KMS-11 (cell line): Measurements from ENCODE around the gene TSPAN5.

Experiments used
- H2AFZ ChIP-seq: fragments of 200-600 bp; sonication (generic); 2 replicates; pipeline ENCODE4 v1.6.1; 2016; ENCODE audit warnings: antibody characterized with exemption, mixed run types, low read depth
- H3K27ac ChIP-seq: fragments of 200-600 bp; sonication (generic); 2 replicates; pipeline ENCODE4 v1.6.1; 2016; ENCODE audit warnings: mild to moderate bottlenecking, mixed run types
- H3K27me3 ChIP-seq: fragments of 200-600 bp; sonication (generic); 2 replicates; pipeline ENCODE4 v1.6.1; 2017; ENCODE audit warnings: mild to moderate bottlenecking, low read depth, mixed run types, moderate library complexity; ENCODE audit not compliant: insufficient read depth
- H3K36me3 ChIP-seq: fragments of 200-600 bp; sonication (generic); 2 replicates; pipeline ENCODE4 v1.6.1; 2017; ENCODE audit warnings: mild to moderate bottlenecking, mixed run types; ENCODE audit not compliant: insufficient read depth
- H3K4me1 ChIP-seq: fragments of 200-600 bp; sonication (generic); 2 replicates; pipeline ENCODE4 v1.6.1; 2016; ENCODE audit warnings: mild to moderate bottlenecking, low read depth, mixed run types; ENCODE audit not compliant: poor library complexity, severe bottlenecking
- H3K4me2 ChIP-seq: fragments of 200-600 bp; sonication (generic); 2 replicates; pipeline ENCODE4 v1.7.0; 2016; ENCODE audit warnings: mild to moderate bottlenecking, mixed run types
- H3K4me3 ChIP-seq: fragments of 200-600 bp; sonication (generic); IDR thresholded peaks from 2 replicates; pipeline ENCODE4 v1.6.1; 2017; ENCODE audit warnings: low read depth, low read length, mixed read lengths; ENCODE audit not compliant: insufficient read depth
- H3K79me2 ChIP-seq: fragments of 200-600 bp; sonication (generic); 2 replicates; pipeline ENCODE4 v1.6.1; 2016; ENCODE audit warnings: low read depth, mixed run types; ENCODE audit not compliant: insufficient read depth
- H3K9ac ChIP-seq: fragments of 200-600 bp; sonication (generic); 2 replicates; pipeline ENCODE4 v1.6.1; 2016; ENCODE audit warnings: mild to moderate bottlenecking, mixed run types
- H4K20me1 ChIP-seq: fragments of 200-600 bp; sonication (generic); 2 replicates; pipeline ENCODE4 v1.6.1; 2016; ENCODE audit warnings: mild to moderate bottlenecking, mixed run types; ENCODE audit not compliant: insufficient read depth
- TF ChIP-seq, protein P1 (sequence below): fragments of 200-600 bp; sonication (generic); conservative IDR thresholded peaks from 2 replicates; pipeline ENCODE4 v1.6.1; 2017; ENCODE audit warnings: low read depth, mild to moderate bottlenecking, antibody characterized with exemption, low read length, moderate library complexity, mixed read lengths

Gene TSPAN5

DNA sequence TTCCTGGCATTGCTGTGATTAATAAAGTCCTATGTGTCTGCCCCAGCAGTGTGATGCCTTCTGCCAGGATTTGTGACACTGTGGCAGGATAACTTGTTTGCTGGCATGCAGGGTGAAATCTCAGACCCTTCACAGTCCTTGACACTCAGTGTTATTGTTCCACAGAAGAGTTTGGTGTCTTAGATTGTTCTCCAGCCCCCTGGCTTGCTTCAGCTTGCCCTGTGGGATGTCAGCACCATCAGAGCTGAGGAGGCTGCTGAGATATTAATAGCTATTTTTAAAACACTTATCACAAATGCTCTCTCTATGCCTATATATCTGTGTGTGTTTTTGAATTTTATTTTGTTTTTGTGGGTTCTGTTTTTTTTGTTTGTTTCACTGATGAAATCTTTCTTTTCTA is 136.9 kb downstream of the TSPAN5 start:
- Histone ChIP-seq H3K9ac (no peak overlapping the region), H3K4me2 (no peak overlapping the region)

DNA sequence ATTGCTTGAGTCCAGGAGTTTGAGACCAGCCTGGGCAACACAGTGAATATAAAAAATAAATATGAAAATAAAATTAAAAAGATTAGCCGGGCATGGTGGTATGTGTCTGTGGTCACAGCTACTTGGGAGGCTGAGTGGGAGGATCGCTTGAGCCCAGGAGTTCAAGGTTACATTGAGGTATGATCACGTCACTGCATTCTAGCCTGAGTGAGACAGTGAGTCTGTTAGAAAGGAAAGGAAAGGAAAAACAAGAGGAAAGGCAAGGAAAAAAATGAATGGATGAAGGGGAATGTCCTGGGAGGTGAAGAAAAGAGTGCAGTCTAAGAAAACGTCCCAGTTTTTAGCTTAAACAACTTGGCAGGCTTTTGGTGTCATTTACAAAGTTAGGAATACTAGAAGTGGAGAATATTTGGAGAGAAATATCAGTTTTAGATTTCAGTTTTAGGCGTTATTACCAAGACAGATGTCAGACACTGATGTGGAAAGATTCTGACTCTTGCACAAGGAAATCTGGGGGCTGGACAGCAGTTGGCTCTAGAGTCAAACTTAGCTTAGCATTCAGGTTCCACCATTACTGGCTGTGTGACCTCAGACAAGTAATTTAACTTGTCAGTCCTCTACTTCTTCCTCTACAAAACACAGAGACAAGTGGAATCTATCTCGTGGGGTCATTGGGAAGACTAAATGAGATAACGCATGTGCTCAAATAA is 139.0 kb downstream of the TSPAN5 start:
- H3K79me2 ChIP-seq = no peaks in the 10 kb centered on the region
- peaks cover 7% of the 10 kb centered on the region for H3K4me1 ChIP-seq

More for the DNA sequence above, 136.9 kb downstream of the TSPAN5 start:
- peaks cover 4% of the 10 kb centered on the region for H3K4me1 ChIP-seq
- H4K20me1 ChIP-seq = no peaks in the 10 kb centered on the region
- H3K79me2 ChIP-seq = no peaks in the 10 kb centered on the region
- H3K4me3 ChIP-seq = no peak overlapping the region
- no peaks in the 10 kb centered on the region for H3K36me3 ChIP-seq
- H3K27ac ChIP-seq = no peak overlapping the region
- TF ChIP-seq, protein P1, sequence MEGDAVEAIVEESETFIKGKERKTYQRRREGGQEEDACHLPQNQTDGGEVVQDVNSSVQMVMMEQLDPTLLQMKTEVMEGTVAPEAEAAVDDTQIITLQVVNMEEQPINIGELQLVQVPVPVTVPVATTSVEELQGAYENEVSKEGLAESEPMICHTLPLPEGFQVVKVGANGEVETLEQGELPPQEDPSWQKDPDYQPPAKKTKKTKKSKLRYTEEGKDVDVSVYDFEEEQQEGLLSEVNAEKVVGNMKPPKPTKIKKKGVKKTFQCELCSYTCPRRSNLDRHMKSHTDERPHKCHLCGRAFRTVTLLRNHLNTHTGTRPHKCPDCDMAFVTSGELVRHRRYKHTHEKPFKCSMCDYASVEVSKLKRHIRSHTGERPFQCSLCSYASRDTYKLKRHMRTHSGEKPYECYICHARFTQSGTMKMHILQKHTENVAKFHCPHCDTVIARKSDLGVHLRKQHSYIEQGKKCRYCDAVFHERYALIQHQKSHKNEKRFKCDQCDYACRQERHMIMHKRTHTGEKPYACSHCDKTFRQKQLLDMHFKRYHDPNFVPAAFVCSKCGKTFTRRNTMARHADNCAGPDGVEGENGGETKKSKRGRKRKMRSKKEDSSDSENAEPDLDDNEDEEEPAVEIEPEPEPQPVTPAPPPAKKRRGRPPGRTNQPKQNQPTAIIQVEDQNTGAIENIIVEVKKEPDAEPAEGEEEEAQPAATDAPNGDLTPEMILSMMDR = no peak
- H3K27me3 ChIP-seq = no peaks in the 10 kb centered on the region
- no peak overlapping the region for H2AFZ ChIP-seq

DNA sequence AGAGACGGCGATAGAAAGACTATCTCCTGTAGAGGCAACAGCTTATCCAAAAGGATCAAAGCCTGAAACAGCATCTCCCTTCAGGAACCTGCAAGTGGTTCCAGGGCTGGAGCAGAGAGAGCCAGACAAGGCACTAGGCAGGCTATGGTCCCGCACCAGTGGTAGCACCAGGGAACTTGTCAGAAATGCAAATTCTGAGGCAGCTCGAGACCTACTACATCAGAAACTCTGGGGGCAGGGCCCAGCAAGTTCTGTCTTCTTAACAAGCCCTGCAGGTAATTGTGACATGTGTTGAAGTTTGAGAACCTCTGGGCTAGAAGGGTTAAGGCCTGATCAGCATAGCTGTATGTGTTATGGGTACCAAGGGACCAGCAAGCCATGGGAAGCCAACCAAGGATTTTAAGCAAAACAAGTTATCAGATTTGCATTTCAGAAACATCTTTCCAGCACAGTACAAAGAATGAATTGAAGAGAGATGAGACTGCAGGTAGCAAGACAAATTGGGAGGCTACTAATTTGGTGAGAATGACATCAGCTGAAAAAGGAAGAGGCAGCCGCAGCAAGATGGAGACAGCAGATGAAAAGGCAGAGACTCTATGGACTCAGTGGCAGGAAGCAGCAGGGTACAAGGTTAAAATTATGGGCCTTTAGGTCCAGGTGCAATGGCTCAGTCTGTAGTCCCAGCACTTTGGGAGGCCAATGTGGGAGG is 139.7 kb downstream of the TSPAN5 start:
- Histone ChIP-seq H3K36me3 (no peaks in the 10 kb centered on the region), H3K9ac (no peak overlapping the region), H3K27me3 (no peaks in the 10 kb centered on the region), H3K4me1 (peaks cover 7% of the 10 kb centered on the region), H3K4me2 (no peak overlapping the region), H3K79me2 (no peaks in the 10 kb centered on the region), H3K27ac (no peak overlapping the region), H4K20me1 (no peaks in the 10 kb centered on the region), H3K4me3 (no peak overlapping the region), H2AFZ (no peak overlapping the region)
- TF ChIP-seq, protein P1 = no peak

More for the DNA sequence above, 139.0 kb downstream of the TSPAN5 start:
- no peaks in the 10 kb centered on the region for H3K36me3 ChIP-seq
- no peak overlapping the region for H3K4me3 ChIP-seq
- no peak overlapping the region for H3K27ac ChIP-seq
- no peaks in the 10 kb centered on the region for H4K20me1 ChIP-seq
- H3K4me2 ChIP-seq = no peak overlapping the region
- no peaks in the 10 kb centered on the region for H3K27me3 ChIP-seq
- TF ChIP-seq, protein P1 = no peak
- no peak overlapping the region for H3K9ac ChIP-seq
- no peak overlapping the region for H2AFZ ChIP-seq

DNA sequence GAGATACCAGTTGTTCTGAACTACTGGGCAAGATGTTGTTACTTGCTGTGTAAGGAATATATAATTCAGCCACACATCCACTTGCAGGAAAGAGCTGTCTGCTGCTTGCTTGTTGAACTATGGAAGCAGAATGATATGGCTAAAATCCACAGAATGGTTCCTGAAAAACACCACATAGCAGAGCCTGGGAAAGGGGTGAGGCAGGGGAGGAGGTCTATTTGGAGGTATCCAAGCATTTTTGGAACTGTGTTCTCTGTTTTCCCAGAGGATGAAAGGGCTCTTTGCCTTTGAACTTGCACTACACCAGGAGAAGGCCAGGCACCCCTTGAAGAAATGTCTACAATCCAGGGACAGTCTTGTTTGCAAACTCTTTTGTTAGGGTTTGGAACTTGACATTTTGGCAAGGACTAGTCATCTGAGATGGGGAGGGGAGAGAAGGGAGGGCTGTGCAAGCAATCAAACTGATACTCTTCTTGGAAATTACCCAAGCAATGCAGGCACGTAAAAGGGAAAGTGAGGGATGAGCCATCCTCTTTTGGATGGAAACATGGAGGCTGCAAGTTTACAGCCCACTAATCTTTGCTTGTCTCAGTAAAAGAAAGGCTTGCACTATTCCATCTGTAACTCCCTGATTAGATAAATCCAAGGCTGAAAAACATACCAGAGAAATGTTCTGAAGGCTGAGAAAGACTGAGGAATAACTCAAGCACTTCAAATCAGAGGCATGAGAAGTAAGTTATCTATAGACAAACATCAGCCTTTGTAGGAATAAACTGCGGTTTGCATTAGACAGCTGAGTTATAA is 141.0 kb downstream of the TSPAN5 start:
- Histone ChIP-seq H3K9ac (no peak overlapping the region), H3K4me1 (peaks cover 7% of the 10 kb centered on the region), H4K20me1 (no peaks in the 10 kb centered on the region), H3K36me3 (no peaks in the 10 kb centered on the region), H2AFZ (no peak overlapping the region), H3K27ac (no peak overlapping the region), H3K27me3 (no peaks in the 10 kb centered on the region), H3K4me2 (no peak overlapping the region), H3K79me2 (no peaks in the 10 kb centered on the region), H3K4me3 (no peak overlapping the region)
- TF ChIP-seq, protein P1 = no peak
